Stimulated activated CD8-positive, alpha-beta memory T cell treated with anti-CD3 and anti-CD28 coated beads, Interleukin-7, amount 100 ng/mL, for 48 hours (primary cell): ENCODE data around the gene CBL.
A peak's percentile ranks its signal among the peaks of the same experiment; 100 is the strongest.

ENCODE experiments used
- DNase-seq, 2 donors: peaks; one replicate each; pipeline ENCODE4 v3.0.0-alpha.2; 2020; ENCODE audit warnings: low read depth in 1 of 2; ENCODE audit errors: extremely low read depth in 1 of 2

The CBL gene

GRCh38 chr11:119323532-119324033 is 117.4 kb downstream of the CBL start:
- peak; percentile 34 to 66 for DNase-seq

GRCh38 chr11:119324189-119324588 is 118.0 kb downstream of the CBL start:
- DNase-seq = no peak

GRCh38 chr11:119329320-119329719 is 123.2 kb downstream of the CBL start:
- no peak for DNase-seq

- DNase-seq = no peak
Observed at GRCh38 chr11:119330237-119330636, 124.1 kb downstream of the CBL start.

GRCh38 chr11:119332111-119332765 is 126.1 kb downstream of the CBL start:
- DNase-seq = no peak

- peak; percentile 73 to 92 for DNase-seq
Observed at GRCh38 chr11:119334174-119334930, 128.2 kb downstream of the CBL start, which contains the start of gene RNF26. RNF26 (plus strand) TSS chr11:119334527; CDS start chr11:119335123, 596 bp downstream.

GRCh38 chr11:119335091-119335654 is 129.0 kb downstream of the CBL start:
- DNase-seq = no peak

GRCh38 chr11:119335655-119336543 is 129.8 kb downstream of the CBL start:
- no peak for DNase-seq

- DNase-seq = no peak
Observed at GRCh38 chr11:119336744-119337469, 130.8 kb downstream of the CBL start.

GRCh38 chr11:119337581-119338317 is 131.6 kb downstream of the CBL start:
- DNase-seq = no peak

- DNase-seq = peak; percentile 32 to 42
Observed at GRCh38 chr11:119338318-119338890, 132.3 kb downstream of the CBL start.

GRCh38 chr11:119338965-119339588 is 132.9 kb downstream of the CBL start:
- no peak for DNase-seq

- DNase-seq = no peak
Observed at GRCh38 chr11:119339589-119340334, 133.6 kb downstream of the CBL start.

GRCh38 chr11:119340335-119341221 is 134.4 kb downstream of the CBL start, which contains the start of gene C1QTNF5:
C1QTNF5 (minus strand) TSS chr11:119340883; CDS start chr11:119340397, 486 bp downstream.
- no peak for DNase-seq

- DNase-seq = no peak
Observed at GRCh38 chr11:119341222-119342022, 135.3 kb downstream of the CBL start.

- DNase-seq = no peak
Observed at GRCh38 chr11:119342023-119342300, 135.8 kb downstream of the CBL start.
